ENCODE data around the gene KCNG2.

DNA sequence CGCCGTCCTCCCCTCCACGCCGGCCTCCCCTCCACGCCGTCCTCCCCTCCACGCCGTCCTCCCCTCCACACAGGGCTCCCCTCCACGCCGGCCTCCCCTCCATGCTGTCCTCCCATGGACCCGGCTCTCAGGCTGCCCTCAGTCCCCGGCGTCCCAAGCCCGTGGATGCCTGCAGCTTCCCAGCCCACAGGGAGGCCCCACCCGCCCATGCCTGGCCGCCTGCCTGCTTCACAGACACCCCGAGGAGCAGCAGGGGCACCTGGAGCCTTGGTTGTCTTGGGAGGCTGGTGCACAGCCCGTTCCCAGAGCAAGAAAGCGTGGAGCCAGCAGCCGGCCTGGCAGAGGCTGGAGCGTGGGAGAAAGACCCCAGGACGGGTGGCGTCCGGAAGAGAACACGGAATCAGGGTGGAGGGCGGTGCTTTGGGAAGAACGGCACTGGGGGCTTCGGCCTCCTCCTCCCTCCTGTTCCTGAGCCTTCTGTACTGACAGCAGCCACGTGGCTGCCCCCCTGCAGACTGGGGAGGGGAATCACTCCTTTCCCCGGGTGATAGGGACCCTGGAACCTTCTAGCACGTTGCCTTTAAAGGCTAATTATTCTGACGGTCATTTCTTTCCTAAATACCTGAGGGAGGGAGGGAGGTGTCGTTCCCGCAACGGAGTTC is 26.2 kb upstream of the KCNG2 start:
- TF ChIP-seq, protein P1, sequence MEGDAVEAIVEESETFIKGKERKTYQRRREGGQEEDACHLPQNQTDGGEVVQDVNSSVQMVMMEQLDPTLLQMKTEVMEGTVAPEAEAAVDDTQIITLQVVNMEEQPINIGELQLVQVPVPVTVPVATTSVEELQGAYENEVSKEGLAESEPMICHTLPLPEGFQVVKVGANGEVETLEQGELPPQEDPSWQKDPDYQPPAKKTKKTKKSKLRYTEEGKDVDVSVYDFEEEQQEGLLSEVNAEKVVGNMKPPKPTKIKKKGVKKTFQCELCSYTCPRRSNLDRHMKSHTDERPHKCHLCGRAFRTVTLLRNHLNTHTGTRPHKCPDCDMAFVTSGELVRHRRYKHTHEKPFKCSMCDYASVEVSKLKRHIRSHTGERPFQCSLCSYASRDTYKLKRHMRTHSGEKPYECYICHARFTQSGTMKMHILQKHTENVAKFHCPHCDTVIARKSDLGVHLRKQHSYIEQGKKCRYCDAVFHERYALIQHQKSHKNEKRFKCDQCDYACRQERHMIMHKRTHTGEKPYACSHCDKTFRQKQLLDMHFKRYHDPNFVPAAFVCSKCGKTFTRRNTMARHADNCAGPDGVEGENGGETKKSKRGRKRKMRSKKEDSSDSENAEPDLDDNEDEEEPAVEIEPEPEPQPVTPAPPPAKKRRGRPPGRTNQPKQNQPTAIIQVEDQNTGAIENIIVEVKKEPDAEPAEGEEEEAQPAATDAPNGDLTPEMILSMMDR (conservative IDR thresholded peaks at IDR 0.05) = no peak
- TF ChIP-seq ZFX (IDR thresholded peaks at IDR 0.05) = no peak
